ENCODE data around the gene ITIH4. TPM values are rescaled to one million over a fixed set of nuclear protein-coding genes. Genes with fewer than 3 reads are reported as not detected.

ITIH4 gene
- total and polyA plus RNA-seq, 2 of the 13 experiments (the other 11 are each of a cell fraction or from before 2014, with no cell fraction given): 2.7 to 5.3 TPM

DNA sequence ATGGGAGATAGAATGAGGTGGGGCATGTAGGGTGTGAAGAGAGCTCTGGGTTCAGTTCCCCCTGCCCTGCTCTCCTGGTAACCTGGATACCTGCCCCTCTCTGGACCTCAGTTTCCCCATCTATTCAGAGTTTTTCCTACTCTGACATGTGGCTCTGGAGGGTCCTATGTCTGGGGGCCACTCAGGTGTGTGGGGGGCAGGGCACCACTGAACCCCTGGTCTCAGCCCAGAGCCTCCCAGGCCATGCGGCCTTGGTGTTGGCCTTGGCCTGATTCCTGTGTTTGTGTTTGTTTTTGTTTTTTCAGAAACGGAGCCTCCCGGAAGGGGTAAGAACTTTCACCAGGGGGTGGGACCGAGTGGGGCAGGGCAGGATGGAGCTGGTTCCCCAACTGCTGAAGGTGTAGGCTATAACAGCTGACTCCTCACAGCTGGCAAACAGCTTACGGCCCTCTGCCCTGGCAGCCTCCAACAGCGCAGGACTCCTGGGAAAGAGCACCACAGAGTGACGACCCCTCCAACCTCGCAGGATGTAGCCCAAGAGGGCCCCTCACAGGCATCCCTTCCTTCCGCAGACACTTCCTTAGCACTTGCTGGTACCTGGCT, 35.1 kb downstream of the ITIH4 start (continued):
- TF ChIP-seq ATF7-NPFF (CRISPR knock-in tag; IDR thresholded peaks at IDR 0.05; ENCODE audit: low read depth) (0 out of 2 replicates have a peak, but pooled peaks have one; percentile 50), HNF4A (CRISPR knock-in tag; IDR thresholded peaks at IDR 0.05) (peak; percentile 68), SOX6 (IDR thresholded peaks at IDR 0.05) (no peak), SOX6 (CRISPR knock-in tag; IDR thresholded peaks at IDR 0.05) (peak; percentile 83), ISL2 (CRISPR knock-in tag; IDR thresholded peaks at IDR 0.05) (peak; percentile 60; the same call in 1 of the 2 replicates), ZBTB38 (CRISPR knock-in tag; IDR thresholded peaks at IDR 0.05) (peak; percentile 47; the same call in 1 of the 2 replicates), SP4 (CRISPR knock-in tag; IDR thresholded peaks at IDR 0.05) (no peak), NCOA2 (CRISPR knock-in tag; IDR thresholded peaks at IDR 0.05) (peak; percentile 91), SPEN (CRISPR knock-in tag; IDR thresholded peaks at IDR 0.05; ENCODE audit: low read depth) (peak; percentile 57; the same call in 1 of the 2 replicates), TOE1 (CRISPR knock-in tag; IDR thresholded peaks at IDR 0.05) (no peak), NR1H2 (CRISPR knock-in tag; IDR thresholded peaks at IDR 0.05; ENCODE audit: borderline replicate concordance, low read depth) (0 out of 2 replicates have a peak, but pooled peaks have one; percentile 4), WIZ (CRISPR knock-in tag; IDR thresholded peaks at IDR 0.05) (no peak), ZSCAN29 (CRISPR knock-in tag; conservative IDR thresholded peaks at IDR 0.05) (0 out of 2 replicates have a peak, but pooled peaks have one; percentile 5), ZNF678 (CRISPR knock-in tag; IDR thresholded peaks at IDR 0.05) (no peak), GATA4 (IDR thresholded peaks at IDR 0.05; ENCODE audit: borderline replicate concordance, low read depth) (no peak), PCBP2 (optimal IDR thresholded peaks at IDR 0.05; ENCODE audit: low read depth, low read length, poor library complexity, severe bottlenecking) (no peak), ZNF263 (CRISPR knock-in tag; IDR thresholded peaks at IDR 0.05) (no peak), ZNF724P (CRISPR knock-in tag; IDR thresholded peaks at IDR 0.05; ENCODE audit: borderline replicate concordance) (peak; percentile 61; the same call in 1 of the 2 replicates), CHCHD3 (CRISPR knock-in tag; IDR thresholded peaks at IDR 0.05) (no peak), AHR (CRISPR knock-in tag; IDR thresholded peaks at IDR 0.05) (peak; percentile 46; the same call in 1 of the 2 replicates), U2AF1 (optimal IDR thresholded peaks at IDR 0.05; ENCODE audit: low read depth, low read length) (no peak), MLLT10 (CRISPR knock-in tag; IDR thresholded peaks at IDR 0.05) (no peak)
- TF ChIP-seq, protein P1, sequence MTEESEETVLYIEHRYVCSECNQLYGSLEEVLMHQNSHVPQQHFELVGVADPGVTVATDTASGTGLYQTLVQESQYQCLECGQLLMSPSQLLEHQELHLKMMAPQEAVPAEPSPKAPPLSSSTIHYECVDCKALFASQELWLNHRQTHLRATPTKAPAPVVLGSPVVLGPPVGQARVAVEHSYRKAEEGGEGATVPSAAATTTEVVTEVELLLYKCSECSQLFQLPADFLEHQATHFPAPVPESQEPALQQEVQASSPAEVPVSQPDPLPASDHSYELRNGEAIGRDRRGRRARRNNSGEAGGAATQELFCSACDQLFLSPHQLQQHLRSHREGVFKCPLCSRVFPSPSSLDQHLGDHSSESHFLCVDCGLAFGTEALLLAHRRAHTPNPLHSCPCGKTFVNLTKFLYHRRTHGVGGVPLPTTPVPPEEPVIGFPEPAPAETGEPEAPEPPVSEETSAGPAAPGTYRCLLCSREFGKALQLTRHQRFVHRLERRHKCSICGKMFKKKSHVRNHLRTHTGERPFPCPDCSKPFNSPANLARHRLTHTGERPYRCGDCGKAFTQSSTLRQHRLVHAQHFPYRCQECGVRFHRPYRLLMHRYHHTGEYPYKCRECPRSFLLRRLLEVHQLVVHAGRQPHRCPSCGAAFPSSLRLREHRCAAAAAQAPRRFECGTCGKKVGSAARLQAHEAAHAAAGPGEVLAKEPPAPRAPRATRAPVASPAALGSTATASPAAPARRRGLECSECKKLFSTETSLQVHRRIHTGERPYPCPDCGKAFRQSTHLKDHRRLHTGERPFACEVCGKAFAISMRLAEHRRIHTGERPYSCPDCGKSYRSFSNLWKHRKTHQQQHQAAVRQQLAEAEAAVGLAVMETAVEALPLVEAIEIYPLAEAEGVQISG (CRISPR knock-in tag; IDR thresholded peaks at IDR 0.05): peak; percentile 89
- TF ChIP-seq, protein P2, sequence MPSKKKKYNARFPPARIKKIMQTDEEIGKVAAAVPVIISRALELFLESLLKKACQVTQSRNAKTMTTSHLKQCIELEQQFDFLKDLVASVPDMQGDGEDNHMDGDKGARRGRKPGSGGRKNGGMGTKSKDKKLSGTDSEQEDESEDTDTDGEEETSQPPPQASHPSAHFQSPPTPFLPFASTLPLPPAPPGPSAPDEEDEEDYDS (CRISPR knock-in tag; IDR thresholded peaks at IDR 0.05): peak; percentile 43; the same call in 1 of the 2 replicates
- TF ChIP-seq, protein P3, sequence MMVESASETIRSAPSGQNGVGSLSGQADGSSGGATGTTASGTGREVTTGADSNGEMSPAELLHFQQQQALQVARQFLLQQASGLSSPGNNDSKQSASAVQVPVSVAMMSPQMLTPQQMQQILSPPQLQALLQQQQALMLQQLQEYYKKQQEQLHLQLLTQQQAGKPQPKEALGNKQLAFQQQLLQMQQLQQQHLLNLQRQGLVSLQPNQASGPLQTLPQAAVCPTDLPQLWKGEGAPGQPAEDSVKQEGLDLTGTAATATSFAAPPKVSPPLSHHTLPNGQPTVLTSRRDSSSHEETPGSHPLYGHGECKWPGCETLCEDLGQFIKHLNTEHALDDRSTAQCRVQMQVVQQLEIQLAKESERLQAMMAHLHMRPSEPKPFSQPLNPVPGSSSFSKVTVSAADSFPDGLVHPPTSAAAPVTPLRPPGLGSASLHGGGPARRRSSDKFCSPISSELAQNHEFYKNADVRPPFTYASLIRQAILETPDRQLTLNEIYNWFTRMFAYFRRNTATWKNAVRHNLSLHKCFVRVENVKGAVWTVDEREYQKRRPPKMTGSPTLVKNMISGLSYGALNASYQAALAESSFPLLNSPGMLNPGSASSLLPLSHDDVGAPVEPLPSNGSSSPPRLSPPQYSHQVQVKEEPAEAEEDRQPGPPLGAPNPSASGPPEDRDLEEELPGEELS (CRISPR knock-in tag; IDR thresholded peaks at IDR 0.05): peak; percentile 95

Measured in HepG2 (cell line).